Colonic mucosa (tissue), 4 donors: Measurements from ENCODE around the gene TUBB3. TPM values are rescaled to one million over a fixed set of nuclear protein-coding genes. Genes with fewer than 3 reads are reported as not detected.

Experiments used
- DNase-seq: peaks from one replicate; pipeline ENCODE4 v3.0.0-alpha.2; 2020
- H3K27ac ChIP-seq: fragments of 200-600 bp; one replicate; pipeline ENCODE4 v1.8.0; 2021
- H3K27me3 ChIP-seq: fragments of 200-600 bp; one replicate; pipeline ENCODE4 v1.8.0; 2021
- H3K36me3 ChIP-seq: fragments of 200-600 bp; one replicate; pipeline ENCODE4 v1.8.0; 2021
- H3K4me1 ChIP-seq: fragments of 200-600 bp; one replicate; pipeline ENCODE4 v1.8.0; 2021; ENCODE audit warnings: mild to moderate bottlenecking
- H3K4me3 ChIP-seq: fragments of 200-600 bp; one replicate; pipeline ENCODE4 v1.8.0; 2021
- H3K9ac ChIP-seq, 2 donors: one replicate each; pipeline ENCODE4 v1.7.0; 2013; ENCODE audit warnings: control low read depth in 2 of 2, low read depth in 2 of 2, low read length in 2 of 2
- H3K9me3 ChIP-seq: fragments of 200-600 bp; one replicate; pipeline ENCODE4 v1.8.0; 2021
- intact Hi-C: fragments of 100-400 bp; cut with DNase I; formaldehyde crosslinking; loops from one replicate; pipeline ENCODE4 v1.14.1; 2022
- total RNA-seq, 2 donors: library from RNA; stranded (reverse); fragmentation: NEBNext Ultra II Directional in 1 of 2; extraction: Animal tissue kit (Norgen Biotek cat#: 25700) in 1 of 2; gene quantifications; one replicate each; pipeline ENCODE4 v1.2.1, GENCODE V29; 2021
- TF ChIP-seq, protein P1 (sequence below): fragments of 200-600 bp; IDR thresholded peaks from one replicate; pipeline ENCODE4 v1.8.0; 2022; ENCODE audit warnings: antibody characterized with exemption, mild to moderate bottlenecking
- donor health status: healthy.
- donor health status: DM: no; HTN: no; CAD: no.
- donor health status: DM: no; HTN: no; CAD: no.

Gene TUBB3
- total RNA-seq, 2 donors from 2014 or later, result 3.2 to 8.0 TPM

DNA sequence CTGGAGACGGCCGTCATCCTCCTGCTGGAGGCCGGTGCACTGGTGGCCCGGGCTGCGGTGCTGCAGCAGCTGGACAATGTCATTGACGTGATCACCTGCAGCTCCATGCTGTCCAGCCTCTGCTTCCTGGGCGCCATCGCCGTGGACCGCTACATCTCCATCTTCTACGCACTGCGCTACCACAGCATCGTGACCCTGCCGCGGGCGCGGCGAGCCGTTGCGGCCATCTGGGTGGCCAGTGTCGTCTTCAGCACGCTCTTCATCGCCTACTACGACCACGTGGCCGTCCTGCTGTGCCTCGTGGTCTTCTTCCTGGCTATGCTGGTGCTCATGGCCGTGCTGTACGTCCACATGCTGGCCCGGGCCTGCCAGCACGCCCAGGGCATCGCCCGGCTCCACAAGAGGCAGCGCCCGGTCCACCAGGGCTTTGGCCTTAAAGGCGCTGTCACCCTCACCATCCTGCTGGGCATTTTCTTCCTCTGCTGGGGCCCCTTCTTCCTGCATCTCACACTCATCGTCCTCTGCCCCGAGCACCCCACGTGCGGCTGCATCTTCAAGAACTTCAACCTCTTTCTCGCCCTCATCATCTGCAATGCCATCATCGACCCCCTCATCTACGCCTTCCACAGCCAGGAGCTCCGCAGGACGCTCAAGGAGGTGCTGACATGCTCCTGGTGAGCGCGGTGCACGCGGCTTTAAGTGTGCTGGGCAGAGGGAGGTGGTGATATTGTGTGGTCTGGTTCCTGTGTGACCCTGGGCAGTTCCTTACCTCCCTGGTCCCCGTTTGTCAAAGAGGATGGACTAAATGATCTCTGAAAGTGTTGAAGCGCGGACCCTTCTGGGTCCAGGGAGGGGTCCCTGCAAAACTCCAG lies 3.4 kb upstream of the TUBB3 start:
- DNase-seq, result no peak
- intact Hi-C loops, result no loop called here
- H3K4me3 ChIP-seq, result no peak overlapping the region
- H3K27me3 ChIP-seq, result peaks cover 25% of the 10 kb centered on the region
- no peaks in the 10 kb centered on the region for H3K9me3 ChIP-seq
- TF ChIP-seq, protein P1, sequence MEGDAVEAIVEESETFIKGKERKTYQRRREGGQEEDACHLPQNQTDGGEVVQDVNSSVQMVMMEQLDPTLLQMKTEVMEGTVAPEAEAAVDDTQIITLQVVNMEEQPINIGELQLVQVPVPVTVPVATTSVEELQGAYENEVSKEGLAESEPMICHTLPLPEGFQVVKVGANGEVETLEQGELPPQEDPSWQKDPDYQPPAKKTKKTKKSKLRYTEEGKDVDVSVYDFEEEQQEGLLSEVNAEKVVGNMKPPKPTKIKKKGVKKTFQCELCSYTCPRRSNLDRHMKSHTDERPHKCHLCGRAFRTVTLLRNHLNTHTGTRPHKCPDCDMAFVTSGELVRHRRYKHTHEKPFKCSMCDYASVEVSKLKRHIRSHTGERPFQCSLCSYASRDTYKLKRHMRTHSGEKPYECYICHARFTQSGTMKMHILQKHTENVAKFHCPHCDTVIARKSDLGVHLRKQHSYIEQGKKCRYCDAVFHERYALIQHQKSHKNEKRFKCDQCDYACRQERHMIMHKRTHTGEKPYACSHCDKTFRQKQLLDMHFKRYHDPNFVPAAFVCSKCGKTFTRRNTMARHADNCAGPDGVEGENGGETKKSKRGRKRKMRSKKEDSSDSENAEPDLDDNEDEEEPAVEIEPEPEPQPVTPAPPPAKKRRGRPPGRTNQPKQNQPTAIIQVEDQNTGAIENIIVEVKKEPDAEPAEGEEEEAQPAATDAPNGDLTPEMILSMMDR, result no peak
- no peak overlapping the region for H3K27ac ChIP-seq
- H3K9ac ChIP-seq, result no peak overlapping the region
- no peaks in the 10 kb centered on the region for H3K36me3 ChIP-seq
- H3K4me1 ChIP-seq, result peaks cover 23% of the 10 kb centered on the region

DNA sequence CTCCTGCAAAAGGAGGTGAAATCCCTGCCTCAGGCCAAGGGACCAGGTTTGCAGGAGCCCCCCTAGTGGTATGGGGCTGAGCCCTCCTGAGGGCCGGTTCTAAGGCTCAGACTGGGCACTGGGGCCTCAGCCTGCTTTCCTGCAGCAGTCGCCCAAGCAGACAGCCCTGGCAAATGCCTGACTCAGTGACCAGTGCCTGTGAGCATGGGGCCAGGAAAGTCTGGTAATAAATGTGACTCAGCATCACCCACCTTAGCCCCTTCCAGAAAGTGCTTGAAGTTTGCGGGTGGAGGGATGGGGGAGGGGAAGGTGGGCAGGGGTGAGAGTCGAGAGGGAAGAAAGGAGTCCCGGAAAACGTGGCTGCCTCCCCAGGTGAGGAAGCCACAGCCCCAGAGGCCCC lies 2.4 kb upstream of the TUBB3 start:
- no peaks in the 10 kb centered on the region for H3K36me3 ChIP-seq
- H3K4me1 ChIP-seq, result peaks cover 26% of the 10 kb centered on the region
- intact Hi-C loops, result no loop called here
- no peak for DNase-seq
- no peaks in the 10 kb centered on the region for H3K9me3 ChIP-seq
- H3K27ac ChIP-seq, result peak overlapping the region; percentile 85
- peaks cover 30% of the 10 kb centered on the region for H3K27me3 ChIP-seq
- H3K9ac ChIP-seq, result no peak overlapping the region
- H3K4me3 ChIP-seq, result no peak overlapping the region
- TF ChIP-seq, protein P1, result no peak

DNA sequence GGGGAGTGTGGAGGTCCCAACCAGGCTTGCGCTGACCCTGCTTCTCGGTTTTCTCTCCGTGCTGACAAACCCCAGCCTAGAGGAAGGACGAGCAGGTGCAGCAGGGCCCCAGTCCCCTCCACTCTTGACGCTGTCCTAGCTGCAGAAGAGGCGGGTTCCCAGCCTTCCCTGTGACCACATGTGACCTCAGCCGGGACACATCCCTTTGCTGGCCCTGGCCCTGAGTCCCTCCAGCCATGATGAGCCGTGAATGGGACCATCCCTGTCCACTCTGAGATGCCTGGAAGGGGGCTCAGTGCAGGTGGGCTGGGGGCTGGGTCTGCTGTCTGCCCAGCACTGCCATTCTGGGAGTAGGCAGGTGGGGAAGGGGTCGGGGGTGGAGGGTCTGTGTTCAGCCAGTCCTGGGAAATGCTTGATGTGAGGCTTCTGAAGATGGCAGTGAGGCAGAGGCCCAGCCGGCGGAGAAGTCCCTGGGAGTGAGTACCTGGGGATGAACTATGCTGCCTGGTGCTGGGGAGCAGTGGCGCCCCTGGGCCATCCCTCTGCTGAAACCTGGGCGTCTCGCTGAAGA lies 1.9 kb upstream of the TUBB3 start:
- Histone ChIP-seq H3K36me3 (no peaks in the 10 kb centered on the region), H3K27me3 (peaks cover 33% of the 10 kb centered on the region), H3K9ac (peak overlapping the region in 1 of 2 donors; percentile 58), H3K4me3 (no peak overlapping the region), H3K4me1 (peaks cover 28% of the 10 kb centered on the region), H3K27ac (peak overlapping the region; percentile 85), H3K9me3 (no peaks in the 10 kb centered on the region)
- TF ChIP-seq, protein P1, result no peak
- DNase-seq, result no peak
- intact Hi-C loops, result no loop called here

DNA sequence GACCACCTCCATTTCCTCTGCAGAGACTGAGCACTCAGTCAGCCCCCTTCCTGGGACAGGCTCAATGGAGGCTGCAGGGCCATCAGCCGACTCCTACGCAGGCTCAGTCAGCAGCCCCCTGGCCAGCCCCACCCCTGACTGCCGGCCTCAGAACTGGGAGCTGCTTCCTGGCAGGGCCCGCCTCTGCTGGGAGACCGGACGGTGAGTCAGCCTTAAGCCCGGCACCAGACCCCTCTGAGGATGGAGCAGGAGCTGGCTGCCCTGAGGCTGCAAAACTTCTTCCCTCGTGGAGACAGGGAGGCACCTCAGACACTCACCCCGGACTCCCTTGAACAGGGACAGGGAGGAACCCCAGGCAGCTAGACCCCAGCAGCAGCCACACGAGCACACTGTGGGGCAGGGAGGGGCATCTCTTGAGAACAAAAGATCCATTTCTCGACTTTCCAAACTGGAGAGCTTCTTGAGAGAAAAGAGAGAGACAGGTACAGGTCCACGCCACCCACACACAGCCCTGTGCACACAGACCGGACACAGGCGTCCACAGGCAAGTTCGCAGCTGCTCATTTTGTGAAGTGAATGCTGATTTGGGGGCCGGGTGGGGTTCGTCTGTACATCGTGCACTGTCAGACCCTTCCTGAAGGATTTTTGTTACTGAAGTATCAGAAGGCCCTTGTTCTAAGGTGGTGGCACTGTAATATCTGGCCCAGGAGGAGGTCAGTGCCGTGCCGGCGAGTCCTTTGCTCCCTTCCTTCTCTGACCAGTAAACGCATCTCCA lies 1.3 kb upstream of the TUBB3 start:
- TF ChIP-seq, protein P1, result no peak
- peak; percentile 54 for DNase-seq
- intact Hi-C loops, result no loop called here
- Histone ChIP-seq H3K4me3 (peak overlapping the region; percentile 50), H3K27me3 (peaks cover 33% of the 10 kb centered on the region), H3K4me1 (peaks cover 28% of the 10 kb centered on the region), H3K9me3 (no peaks in the 10 kb centered on the region), H3K36me3 (no peaks in the 10 kb centered on the region), H3K9ac (peak overlapping the region; percentile 58 to 72), H3K27ac (peak overlapping the region; percentile 85)

DNA sequence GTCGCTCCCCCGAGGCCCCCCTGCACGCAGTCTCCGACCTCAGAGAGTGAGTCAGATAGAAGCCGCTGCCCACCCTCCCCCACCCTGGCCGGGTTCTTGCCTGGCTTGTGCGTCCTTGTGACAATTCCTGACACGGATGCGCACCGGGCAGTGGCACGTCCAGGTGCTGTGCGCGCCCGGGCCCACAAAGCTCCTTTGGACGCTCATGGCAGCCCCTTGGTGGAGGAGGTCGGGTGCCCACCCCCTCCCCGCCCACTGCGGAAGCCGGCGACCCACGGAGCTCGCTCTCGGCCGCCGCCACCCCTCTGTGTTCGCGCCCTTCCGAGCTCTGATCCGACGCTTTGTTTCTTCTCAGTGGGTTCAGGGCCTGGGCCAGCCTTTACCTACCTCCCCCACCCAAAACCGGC lies 662 bp upstream of the TUBB3 start:
- H3K9ac ChIP-seq, result peak overlapping the region in 1 of 2 donors; percentile 72
- peak; percentile 66 for DNase-seq
- intact Hi-C loops, result no loop called here
- no peaks in the 10 kb centered on the region for H3K9me3 ChIP-seq
- TF ChIP-seq, protein P1, result no peak
- H3K36me3 ChIP-seq, result no peaks in the 10 kb centered on the region
- H3K4me1 ChIP-seq, result peaks cover 24% of the 10 kb centered on the region
- H3K27me3 ChIP-seq, result peaks cover 33% of the 10 kb centered on the region
- H3K4me3 ChIP-seq, result peak overlapping the region; percentile 50
- H3K27ac ChIP-seq, result peak overlapping the region; percentile 85
